HTR-8/SVneo (cell line): ENCODE data around the gene SMIM35.
"Not testable (repeated sequence)": the region's sequence is repeated elsewhere in the genome, so short reads cannot be mapped to it uniquely, and the experiment has no call there.

Experiments
- DNase-seq: peaks from one replicate; pipeline ENCODE4 v3.0.0; 2011; ENCODE audit warnings: low spot score, mixed read lengths; ENCODE audit not compliant: insufficient read length
- FAIRE-seq: peaks from 2 replicates; lab custom pipeline; 2011; peaks lifted over from hg19 to GRCh38; lab: Jason Lieb, UNC

Gene SMIM35

GRCh38 chr11:118007563-118008270 lies 79.0 kb downstream of the SMIM35 start:
- not testable (repeated sequence) for DNase-seq, FAIRE-seq

DNA sequence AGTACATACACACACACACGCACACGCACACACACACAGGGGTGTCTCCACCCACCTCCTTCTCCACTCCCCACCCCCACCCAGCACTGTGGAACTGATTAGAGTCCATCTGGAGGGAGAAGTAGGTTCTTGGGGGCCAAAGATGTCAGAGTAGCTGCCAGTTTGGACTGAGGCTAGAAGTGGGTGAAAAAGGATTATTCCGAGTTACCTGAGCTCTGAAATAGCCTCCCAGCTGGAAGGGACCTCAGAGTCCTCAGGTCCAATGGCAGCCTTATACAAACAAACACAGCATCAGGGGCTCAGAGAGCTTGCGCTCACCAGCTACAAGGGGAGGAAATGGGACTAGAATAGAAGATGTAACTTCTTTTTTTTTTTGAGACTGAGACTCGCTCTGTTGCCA lies 79.7 kb downstream of the SMIM35 start:
- DNase-seq (no peak), FAIRE-seq (no peak)

DNA sequence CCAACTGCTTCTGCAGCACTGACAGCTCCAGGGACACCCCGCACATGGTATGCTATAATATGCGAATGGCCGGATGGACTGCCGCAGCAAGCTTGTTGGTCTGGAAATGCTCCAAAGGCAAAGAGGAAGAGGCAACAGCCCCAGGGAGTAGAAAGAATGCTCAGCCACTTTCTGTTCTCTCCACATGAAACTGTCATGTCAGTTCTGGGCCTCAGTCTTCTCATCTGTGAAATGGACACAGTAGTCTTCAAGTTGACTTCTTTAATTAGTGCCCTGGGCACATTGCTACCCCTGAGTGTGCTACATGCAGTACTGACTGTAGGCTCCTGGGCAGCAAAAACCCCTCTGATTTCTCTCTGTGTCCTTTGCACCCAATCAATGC lies 80.6 kb downstream of the SMIM35 start:
- DNase-seq (no peak), FAIRE-seq (no peak)

- FAIRE-seq (no peak), DNase-seq (no peak)
Measured at GRCh38 chr11:118005224-118006152, 81.3 kb downstream of the SMIM35 start.

GRCh38 chr11:118004543-118005223 lies 82.1 kb downstream of the SMIM35 start:
- no peak for FAIRE-seq
- no peak for DNase-seq

- DNase-seq, result no peak
- no peak for FAIRE-seq
Measured at GRCh38 chr11:118003456-118003855, 83.3 kb downstream of the SMIM35 start.

- DNase-seq (no peak), FAIRE-seq (no peak)
Measured at GRCh38 chr11:118002541-118003423, 84.0 kb downstream of the SMIM35 start.

DNA sequence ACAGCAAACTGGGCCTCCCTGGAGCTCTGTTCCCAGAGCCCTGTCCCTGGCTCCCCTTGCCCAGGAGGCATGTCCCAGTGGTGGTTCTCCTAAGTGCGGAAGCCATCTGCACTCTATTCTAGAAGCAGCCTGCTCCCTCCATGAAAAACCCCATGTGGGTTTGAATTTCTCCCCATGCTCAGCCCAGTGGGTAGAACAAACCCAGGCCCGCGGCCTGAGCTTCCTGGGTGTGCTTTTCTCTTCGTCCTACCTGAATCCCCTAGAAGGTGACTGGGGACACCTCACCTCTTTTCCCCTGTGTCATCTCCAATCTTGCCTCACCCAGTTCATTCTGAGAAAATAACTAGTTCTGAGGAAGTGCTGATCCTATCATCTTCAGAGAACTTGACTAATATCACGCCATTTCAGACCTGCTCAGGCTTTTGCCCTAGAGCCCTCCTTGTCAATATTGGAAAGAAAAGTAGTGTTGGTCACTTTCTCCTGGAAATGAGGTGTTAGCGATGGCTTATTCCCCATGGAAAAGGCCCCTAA lies 84.7 kb downstream of the SMIM35 start:
- DNase-seq (no peak), FAIRE-seq (no peak)

- DNase-seq (no peak), FAIRE-seq (no peak)
Measured at GRCh38 chr11:118001494-118001971, 85.2 kb downstream of the SMIM35 start.

DNA sequence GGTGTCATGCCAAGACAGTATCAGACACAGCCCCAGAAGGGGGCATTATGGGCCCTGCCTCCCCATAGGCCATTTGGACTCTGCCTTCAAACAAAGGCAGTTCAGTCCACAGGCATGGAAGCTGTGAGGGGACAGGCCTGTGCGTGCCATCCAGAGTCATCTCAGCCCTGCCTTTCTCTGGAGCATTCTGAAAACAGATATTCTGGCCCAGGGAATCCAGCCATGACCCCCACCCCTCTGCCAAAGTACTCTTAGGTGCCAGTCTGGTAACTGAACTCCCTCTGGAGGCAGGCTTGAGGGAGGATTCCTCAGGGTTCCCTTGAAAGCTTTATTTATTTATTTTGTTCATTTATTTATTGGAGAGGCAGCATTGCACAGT lies 85.9 kb downstream of the SMIM35 start:
- no peak for FAIRE-seq

GRCh38 chr11:118000067-118000849 lies 86.5 kb downstream of the SMIM35 start:
- DNase-seq, result no peak
- no peak for FAIRE-seq

More for the DNA sequence above, 85.9 kb downstream of the SMIM35 start:
- DNase-seq, result no peak

- FAIRE-seq, result no peak
Measured at GRCh38 chr11:117999354-117999993, 87.3 kb downstream of the SMIM35 start.

GRCh38 chr11:117998664-117999353 lies 88.0 kb downstream of the SMIM35 start:
- no peak for FAIRE-seq
- DNase-seq, result no peak

More at GRCh38 chr11:117999354-117999993, 87.3 kb downstream of the SMIM35 start:
- DNase-seq, result no peak

- DNase-seq (no peak), FAIRE-seq (no peak)
Measured at GRCh38 chr11:117997823-117998579, 88.8 kb downstream of the SMIM35 start.

DNA sequence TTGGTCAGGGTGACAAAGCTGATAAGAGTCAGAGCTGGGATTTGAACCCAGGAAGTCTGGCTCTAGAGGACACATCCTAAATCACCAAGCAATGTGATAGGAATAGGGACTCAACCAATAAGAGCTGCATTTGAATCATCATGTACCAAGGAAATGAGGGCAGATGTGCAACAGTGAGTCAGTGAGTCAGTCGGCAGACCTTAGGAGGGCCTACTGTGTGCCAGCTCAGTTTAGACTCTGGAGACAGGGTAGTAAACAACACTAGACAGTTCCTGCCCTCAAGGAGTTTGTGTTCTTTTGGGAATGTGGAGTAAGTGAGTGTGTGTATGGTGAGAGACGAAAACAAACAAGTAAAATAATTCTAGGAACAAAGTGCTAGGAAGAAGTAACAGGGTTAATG lies 89.4 kb downstream of the SMIM35 start:
- FAIRE-seq, result no peak

GRCh38 chr11:117996058-117996457 lies 90.7 kb downstream of the SMIM35 start:
- FAIRE-seq, result no peak
- no peak for DNase-seq

More for the DNA sequence above, 89.4 kb downstream of the SMIM35 start:
- no peak for DNase-seq

GRCh38 chr11:117995472-117995871 lies 91.3 kb downstream of the SMIM35 start:
- FAIRE-seq (no peak), DNase-seq (no peak)
